ENCODE measurements around the gene SLC24A4. TPM values are rescaled to one million over a fixed set of nuclear protein-coding genes. Genes with fewer than 3 reads are reported as not detected.

SLC24A4 gene
- total RNA-seq, 3 donors from 2014 or later = 0.15 to 0.96 TPM; not detected in 1

GRCh38 chr14:92460916-92461579 is 138.1 kb downstream of the SLC24A4 start:
- Histone ChIP-seq H3K27ac (peak overlapping the region in 1 of 2 donors; percentile 76), H3K4me1 (no peaks in the 10 kb centered on the region), H3K4me3 (peak overlapping the region in 1 of 3 donors; percentile 9), H3K27me3 (no peaks in the 10 kb centered on the region), H3K9me3 (no peaks in the 10 kb centered on the region), H3K36me3 (no peaks in the 10 kb centered on the region)
- intact Hi-C loops (cut with DNase I; ENCODE audit: low total_unique reads) = no loop called here
- TF ChIP-seq CTCF (IDR thresholded peaks at IDR 0.05) (no peak), POLR2A (IDR thresholded peaks at IDR 0.05) (no peak), POLR2AphosphoS5 (IDR thresholded peaks at IDR 0.05) (no peak)
- no peak for DNase-seq (ENCODE audit: low spot score in 2 of 2)

GRCh38 chr14:92461891-92462290 is 138.9 kb downstream of the SLC24A4 start:
- Histone ChIP-seq H3K9me3 (peaks cover 1 to 4% of the 10 kb centered on the region in 2 donors), H3K4me3 (no peak overlapping the region), H3K36me3 (no peaks in the 10 kb centered on the region), H3K4me1 (no peaks in the 10 kb centered on the region), H3K27ac (peak overlapping the region in 1 of 2 donors; percentile 25), H3K27me3 (no peaks in the 10 kb centered on the region)
- intact Hi-C loops (cut with DNase I; ENCODE audit: low total_unique reads) = no loop called here
- no peak for DNase-seq (ENCODE audit: low spot score in 2 of 2)
- TF ChIP-seq POLR2A (IDR thresholded peaks at IDR 0.05) = no peak
- no peak for TF ChIP-seq CTCF (IDR thresholded peaks at IDR 0.05)
- TF ChIP-seq POLR2AphosphoS5 (IDR thresholded peaks at IDR 0.05) = no peak

GRCh38 chr14:92462568-92462967 is 139.6 kb downstream of the SLC24A4 start:
- no peak for DNase-seq (ENCODE audit: low spot score in 2 of 2)

GRCh38 chr14:92463141-92463540 is 140.2 kb downstream of the SLC24A4 start:
- intact Hi-C loops (cut with DNase I; ENCODE audit: low total_unique reads) = no loop called here
- TF ChIP-seq POLR2A (IDR thresholded peaks at IDR 0.05) (no peak), POLR2AphosphoS5 (IDR thresholded peaks at IDR 0.05) (no peak), CTCF (IDR thresholded peaks at IDR 0.05) (no peak)
- Histone ChIP-seq H3K27ac (no peak overlapping the region), H3K36me3 (no peaks in the 10 kb centered on the region), H3K4me1 (no peaks in the 10 kb centered on the region), H3K27me3 (no peaks in the 10 kb centered on the region), H3K4me3 (no peak overlapping the region), H3K9me3 (peaks cover 8 to 9% of the 10 kb centered on the region in 2 donors)
- DNase-seq (ENCODE audit: low spot score in 2 of 2) = peak in 1 of 2 donors; percentile 1

More at GRCh38 chr14:92462568-92462967, 139.6 kb downstream of the SLC24A4 start:
- Histone ChIP-seq H3K27me3 (no peaks in the 10 kb centered on the region), H3K4me3 (no peak overlapping the region), H3K36me3 (no peaks in the 10 kb centered on the region), H3K27ac (no peak overlapping the region), H3K4me1 (no peaks in the 10 kb centered on the region), H3K9me3 (peaks cover 8% of the 10 kb centered on the region in 2 donors)
- no peak for TF ChIP-seq POLR2A (IDR thresholded peaks at IDR 0.05)
- TF ChIP-seq CTCF (IDR thresholded peaks at IDR 0.05) = no peak
- TF ChIP-seq POLR2AphosphoS5 (IDR thresholded peaks at IDR 0.05) = no peak
- intact Hi-C loops (cut with DNase I; ENCODE audit: low total_unique reads) = no loop called here

GRCh38 chr14:92464156-92464555 is 141.2 kb downstream of the SLC24A4 start:
- Histone ChIP-seq H3K36me3 (no peaks in the 10 kb centered on the region), H3K4me3 (no peak overlapping the region), H3K4me1 (no peaks in the 10 kb centered on the region), H3K9me3 (peaks cover 8 to 9% of the 10 kb centered on the region in 2 donors), H3K27ac (no peak overlapping the region), H3K27me3 (no peaks in the 10 kb centered on the region)
- DNase-seq (ENCODE audit: low spot score in 2 of 2) = no peak
- TF ChIP-seq CTCF (IDR thresholded peaks at IDR 0.05) = no peak
- no peak for TF ChIP-seq POLR2AphosphoS5 (IDR thresholded peaks at IDR 0.05)
- TF ChIP-seq POLR2A (IDR thresholded peaks at IDR 0.05) = no peak
- intact Hi-C loops (cut with DNase I; ENCODE audit: low total_unique reads) = no loop called here

Data from breast epithelium (tissue), 4 donors.